ENCODE data around the gene GATB. TPM values are rescaled to one million over a fixed set of nuclear protein-coding genes. Genes with fewer than 3 reads are reported as not detected.

Gene GATB
- total RNA-seq, 1 donor from 2014 or later: 15.7 TPM

- H3K4me1 Mint-ChIP-seq (ENCODE audit: low read depth): peaks cover 2% of the 10 kb centered on the region
- H3K4me3 Mint-ChIP-seq (ENCODE audit: low read depth): no peak overlapping the region
- peaks cover 1% of the 10 kb centered on the region for H3K36me3 Mint-ChIP-seq (ENCODE audit: insufficient read depth)
- H3K27me3 Mint-ChIP-seq: no peaks in the 10 kb centered on the region
- H3K9me3 Mint-ChIP-seq (ENCODE audit: low read depth): no peaks in the 10 kb centered on the region
- DNase-seq (ENCODE audit: low spot score, unreplicated experiment): no peak
- TF ChIP-seq, protein P1, sequence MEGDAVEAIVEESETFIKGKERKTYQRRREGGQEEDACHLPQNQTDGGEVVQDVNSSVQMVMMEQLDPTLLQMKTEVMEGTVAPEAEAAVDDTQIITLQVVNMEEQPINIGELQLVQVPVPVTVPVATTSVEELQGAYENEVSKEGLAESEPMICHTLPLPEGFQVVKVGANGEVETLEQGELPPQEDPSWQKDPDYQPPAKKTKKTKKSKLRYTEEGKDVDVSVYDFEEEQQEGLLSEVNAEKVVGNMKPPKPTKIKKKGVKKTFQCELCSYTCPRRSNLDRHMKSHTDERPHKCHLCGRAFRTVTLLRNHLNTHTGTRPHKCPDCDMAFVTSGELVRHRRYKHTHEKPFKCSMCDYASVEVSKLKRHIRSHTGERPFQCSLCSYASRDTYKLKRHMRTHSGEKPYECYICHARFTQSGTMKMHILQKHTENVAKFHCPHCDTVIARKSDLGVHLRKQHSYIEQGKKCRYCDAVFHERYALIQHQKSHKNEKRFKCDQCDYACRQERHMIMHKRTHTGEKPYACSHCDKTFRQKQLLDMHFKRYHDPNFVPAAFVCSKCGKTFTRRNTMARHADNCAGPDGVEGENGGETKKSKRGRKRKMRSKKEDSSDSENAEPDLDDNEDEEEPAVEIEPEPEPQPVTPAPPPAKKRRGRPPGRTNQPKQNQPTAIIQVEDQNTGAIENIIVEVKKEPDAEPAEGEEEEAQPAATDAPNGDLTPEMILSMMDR (IDR thresholded peaks at IDR 0.05; ENCODE audit: unreplicated experiment): no peak
- no peak overlapping the region for H3K27ac Mint-ChIP-seq
These were observed 96.5 kb downstream of the GATB start for GRCh38 chr4:151664289-151664688.

- Mint-ChIP-seq H3K27me3 (no peaks in the 10 kb centered on the region), H3K4me1 (ENCODE audit: low read depth) (peaks cover 2% of the 10 kb centered on the region), H3K36me3 (ENCODE audit: insufficient read depth) (peaks cover 1% of the 10 kb centered on the region), H3K27ac (no peak overlapping the region), H3K9me3 (ENCODE audit: low read depth) (no peaks in the 10 kb centered on the region), H3K4me3 (ENCODE audit: low read depth) (no peak overlapping the region)
- TF ChIP-seq, protein P1 (IDR thresholded peaks at IDR 0.05; ENCODE audit: unreplicated experiment): no peak
- DNase-seq (ENCODE audit: low spot score, unreplicated experiment): no peak
These were observed 97.7 kb downstream of the GATB start for GRCh38 chr4:151663109-151663508.

GRCh38 chr4:151661873-151662272, 98.9 kb downstream of the GATB start:
- Mint-ChIP-seq H3K4me1 (ENCODE audit: low read depth) (peaks cover 2% of the 10 kb centered on the region), H3K36me3 (ENCODE audit: insufficient read depth) (peaks cover 3% of the 10 kb centered on the region), H3K4me3 (ENCODE audit: low read depth) (no peak overlapping the region), H3K27me3 (no peaks in the 10 kb centered on the region), H3K9me3 (ENCODE audit: low read depth) (no peaks in the 10 kb centered on the region), H3K27ac (no peak overlapping the region)
- TF ChIP-seq, protein P1 (IDR thresholded peaks at IDR 0.05; ENCODE audit: unreplicated experiment): no peak
- no peak for DNase-seq (ENCODE audit: low spot score, unreplicated experiment)

- Mint-ChIP-seq H3K36me3 (ENCODE audit: insufficient read depth) (peaks cover 6% of the 10 kb centered on the region), H3K4me3 (ENCODE audit: low read depth) (no peak overlapping the region), H3K4me1 (ENCODE audit: low read depth) (peaks cover 2% of the 10 kb centered on the region), H3K27ac (no peak overlapping the region), H3K9me3 (ENCODE audit: low read depth) (no peaks in the 10 kb centered on the region), H3K27me3 (no peaks in the 10 kb centered on the region)
- TF ChIP-seq, protein P1 (IDR thresholded peaks at IDR 0.05; ENCODE audit: unreplicated experiment): no peak
- no peak for DNase-seq (ENCODE audit: low spot score, unreplicated experiment)
These were observed 100.1 kb downstream of the GATB start for GRCh38 chr4:151660676-151661075.

DNA sequence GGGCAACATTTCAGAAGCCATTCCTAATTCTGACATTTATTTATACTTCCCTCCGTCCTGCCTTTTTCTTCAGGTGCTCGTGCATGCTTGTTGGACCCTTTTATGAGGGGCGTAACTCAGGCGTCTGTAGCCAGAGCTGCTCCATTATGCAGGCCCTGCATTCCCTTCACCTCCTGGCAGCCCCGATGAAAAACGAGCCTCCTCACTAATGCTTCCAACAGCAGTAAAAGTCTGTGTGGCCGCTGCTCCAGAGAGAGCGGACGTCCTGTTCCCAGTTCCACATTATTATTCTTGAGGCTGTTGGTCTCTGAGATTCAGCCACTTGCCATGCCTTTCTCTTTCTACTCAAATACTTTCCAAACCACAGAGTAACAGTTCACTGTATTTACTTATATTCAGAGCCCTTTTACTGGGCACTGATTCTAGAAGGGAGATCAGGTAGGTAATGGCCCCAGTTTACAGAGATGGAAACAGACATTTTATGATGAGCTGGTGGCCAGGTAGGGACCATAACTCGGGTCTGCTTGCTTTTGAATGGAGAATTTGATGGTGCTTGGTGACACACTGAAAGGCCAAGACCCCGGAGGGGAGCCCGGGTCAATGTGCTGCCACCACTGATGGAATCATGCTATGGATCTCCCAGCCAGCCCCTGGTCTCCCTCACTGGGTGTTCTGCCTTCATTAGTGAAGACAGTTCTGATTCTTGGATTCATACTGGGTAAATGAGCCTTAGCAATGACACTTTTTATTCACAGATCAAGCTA, 101.0 kb downstream of the GATB start:
- Mint-ChIP-seq H3K9me3 (ENCODE audit: low read depth) (no peaks in the 10 kb centered on the region), H3K27me3 (no peaks in the 10 kb centered on the region), H3K4me3 (ENCODE audit: low read depth) (no peak overlapping the region), H3K27ac (no peak overlapping the region), H3K4me1 (ENCODE audit: low read depth) (peaks cover 2% of the 10 kb centered on the region), H3K36me3 (ENCODE audit: insufficient read depth) (peaks cover 5% of the 10 kb centered on the region)
- DNase-seq (ENCODE audit: low spot score, unreplicated experiment): no peak
- TF ChIP-seq, protein P1 (IDR thresholded peaks at IDR 0.05; ENCODE audit: unreplicated experiment): no peak
